Loucy (cell line): ENCODE measurements around the gene FMO2.
A peak's percentile ranks its signal among the peaks of the same experiment; 100 is the strongest.

Experiments used
- H2AFZ ChIP-seq: fragments of 200-600 bp; sonication (generic); 2 replicates; pipeline ENCODE4 v1.6.0; 2016; ENCODE audit warnings: antibody characterized with exemption, mild to moderate bottlenecking, low read length, moderate library complexity
- H3F3A ChIP-seq: fragments of 200-600 bp; 2 replicates; pipeline ENCODE4 v1.6.0; 2016; ENCODE audit warnings: antibody characterized with exemption, low read depth, mild to moderate bottlenecking
- H3K27me3 ChIP-seq: fragments of 200-600 bp; sonication (generic); 2 replicates; pipeline ENCODE4 v1.6.1; 2014; ENCODE audit warnings: low read length, mild to moderate bottlenecking; ENCODE audit not compliant: insufficient read depth, poor library complexity, severe bottlenecking
- H3K36me3 ChIP-seq: fragments of 200-600 bp; sonication (generic); 2 replicates; pipeline ENCODE4 v1.6.1; 2016; ENCODE audit warnings: low read length; ENCODE audit not compliant: insufficient read depth
- H3K4me1 ChIP-seq: fragments of 200-600 bp; sonication (generic); 2 replicates; pipeline ENCODE4 v1.5.1; 2014; ENCODE audit warnings: low read length, mild to moderate bottlenecking; ENCODE audit not compliant: insufficient read depth, poor library complexity, severe bottlenecking
- H3K4me2 ChIP-seq: fragments of 200-600 bp; sonication (generic); 2 replicates; pipeline ENCODE4 v1.6.0; 2014; ENCODE audit warnings: antibody characterized with exemption, low read length, low read depth, mild to moderate bottlenecking; ENCODE audit not compliant: poor library complexity, severe bottlenecking
- H3K4me3 ChIP-seq: fragments of 200-600 bp; sonication (generic); 2 replicates; pipeline ENCODE4 v1.5.1; 2014; ENCODE audit warnings: low read length, mild to moderate bottlenecking, mixed read lengths; ENCODE audit not compliant: poor library complexity, severe bottlenecking
- H3K79me2 ChIP-seq: fragments of 200-600 bp; sonication (generic); 2 replicates; pipeline ENCODE4 v1.6.1; 2014; ENCODE audit warnings: low read length; ENCODE audit not compliant: insufficient read depth
- H3K9ac ChIP-seq: fragments of 200-600 bp; sonication (generic); 2 replicates; pipeline ENCODE4 v1.6.0; 2014; ENCODE audit warnings: mild to moderate bottlenecking, low read depth, low read length, moderate library complexity; ENCODE audit not compliant: poor library complexity, severe bottlenecking
- H3K9me2 ChIP-seq: fragments of 200-600 bp; sonication (generic); replicated peaks from 2 replicates; pipeline ENCODE4 v1.6.1; 2016; ENCODE audit warnings: low read depth, low read length, mixed read lengths
- H3K9me3 ChIP-seq: fragments of 200-600 bp; sonication (generic); 2 replicates; pipeline ENCODE4 v1.6.1; 2014; ENCODE audit warnings: mild to moderate bottlenecking, antibody characterized with exemption, low read length, low read depth; ENCODE audit not compliant: insufficient read depth
- H4K20me1 ChIP-seq: fragments of 200-600 bp; sonication (generic); 2 replicates; pipeline ENCODE4 v1.6.0; 2014; ENCODE audit warnings: antibody characterized with exemption, low read length, mild to moderate bottlenecking; ENCODE audit not compliant: insufficient read depth, poor library complexity, severe bottlenecking
- CTCF ChIP-seq: fragments of 200-600 bp; sonication (generic); conservative IDR thresholded peaks from 2 replicates; pipeline ENCODE4 v1.5.1; 2014; ENCODE audit warnings: mild to moderate bottlenecking, antibody characterized with exemption, low read length
- EZH2phosphoT487 ChIP-seq: fragments of 200-600 bp; IDR thresholded peaks from 2 replicates; pipeline ENCODE4 v1.6.1; 2018; ENCODE audit warnings: antibody characterized with exemption, mild to moderate bottlenecking, moderate library complexity, borderline replicate concordance

FMO2 gene

GRCh38 chr1:171248841-171249240 lies 63.7 kb downstream of the FMO2 start:
- Histone ChIP-seq H3K4me2 (no peak overlapping the region), H3K79me2 (no peaks in the 10 kb centered on the region), H3K4me3 (no peak overlapping the region), H3K36me3 (no peaks in the 10 kb centered on the region), H3K9ac (no peak overlapping the region), H3K27me3 (peaks cover 13% of the 10 kb centered on the region), H4K20me1 (no peaks in the 10 kb centered on the region), H3K4me1 (no peaks in the 10 kb centered on the region), H2AFZ (no peak overlapping the region), H3K9me2 (no peaks in the 10 kb centered on the region), H3F3A (no peaks in the 10 kb centered on the region), H3K9me3 (no peaks in the 10 kb centered on the region)
- TF ChIP-seq CTCF, result no peak
- TF ChIP-seq EZH2phosphoT487, result no peak

- no peaks in the 10 kb centered on the region for H3F3A ChIP-seq
- no peak overlapping the region for H2AFZ ChIP-seq
- H3K27me3 ChIP-seq, result peaks cover 13% of the 10 kb centered on the region
- H3K4me1 ChIP-seq, result no peaks in the 10 kb centered on the region
- no peak for TF ChIP-seq CTCF
- no peaks in the 10 kb centered on the region for H3K36me3 ChIP-seq
- H3K79me2 ChIP-seq, result no peaks in the 10 kb centered on the region
- H3K4me2 ChIP-seq, result no peak overlapping the region
- no peak overlapping the region for H3K9ac ChIP-seq
- H3K9me3 ChIP-seq, result no peaks in the 10 kb centered on the region
- no peaks in the 10 kb centered on the region for H4K20me1 ChIP-seq
- no peak overlapping the region for H3K4me3 ChIP-seq
- H3K9me2 ChIP-seq, result no peaks in the 10 kb centered on the region
Observed at GRCh38 chr1:171250263-171250662, 65.2 kb downstream of the FMO2 start.

GRCh38 chr1:171251042-171251951 lies 66.2 kb downstream of the FMO2 start:
- peak overlapping the region; percentile 90 for H2AFZ ChIP-seq

More at GRCh38 chr1:171251042-171251951, 66.2 kb downstream of the FMO2 start:
- H3K4me1 ChIP-seq, result no peaks in the 10 kb centered on the region
- no peaks in the 10 kb centered on the region for H3K9me2 ChIP-seq
- TF ChIP-seq CTCF (peak; percentile 51), EZH2phosphoT487 (no peak)
- peak overlapping the region; percentile 80 for H3K4me2 ChIP-seq
- no peaks in the 10 kb centered on the region for H3K9me3 ChIP-seq
- peak overlapping the region; percentile 30 for H3K9ac ChIP-seq
- H3K79me2 ChIP-seq, result no peaks in the 10 kb centered on the region
- no peaks in the 10 kb centered on the region for H4K20me1 ChIP-seq
- no peaks in the 10 kb centered on the region for H3F3A ChIP-seq
- H3K27me3 ChIP-seq, result peaks cover 13% of the 10 kb centered on the region
- peak overlapping the region; percentile 69 for H3K4me3 ChIP-seq
- no peaks in the 10 kb centered on the region for H3K36me3 ChIP-seq
